HepG2 (cell line): ENCODE results near the gene NFE2L3. TPM values are rescaled to one million over a fixed set of nuclear protein-coding genes. Genes with fewer than 3 reads are reported as not detected.
"Not testable (repeated sequence)": the region's sequence is repeated elsewhere in the genome, so short reads cannot be mapped to it uniquely, and the experiment has no call there.

ENCODE experiments used
- ATAC-seq: fragments of 200-7000 bp; cut with Tn5 transposase; 3 replicates; pipeline ENCODE4 v1.9.1; 2020; ENCODE audit warnings: mild to moderate bottlenecking, moderate library complexity
- BruUV-seq: library from RNA; stranded (reverse); fragments of 400-500 nt; replicated peaks from 2 replicates; lab custom pipeline; 2021; lab: Mats Ljungman, UMichigan
- CTCF ChIA-PET: fragments of 300-600 bp; formaldehyde crosslinking; extraction: SDS; loops from one replicate; lab custom pipeline; 2021; ENCODE audit warnings: low total read pairs, inconsistent platforms, low intra/inter-chr PET ratio; lab: Yijun Ruan, JAX
- POLR2A ChIA-PET: fragments of 350-600 bp; sonication (Branson Sonifier 250); formaldehyde crosslinking; loops from one replicate; lab custom pipeline; 2020; ENCODE audit warnings: antibody characterized with exemption, inconsistent platforms; lab: Yijun Ruan, JAX
- DNase-seq: peaks from one replicate; pipeline ENCODE4 v3.0.0-alpha.2; 2015; ENCODE audit warnings: low spot score
- FAIRE-seq: peaks from 3 replicates; lab custom pipeline; 2011; peaks lifted over from hg19 to GRCh38; lab: Jason Lieb, UNC
- H2AFZ ChIP-seq: one replicate; pipeline ENCODE4 v1.6.1; 2011; ENCODE audit warnings: low read length, inconsistent platforms
- H3K27ac ChIP-seq: fragments of 300-600 bp; 3 replicates; pipeline ENCODE4 v1.8.0; 2011; ENCODE audit warnings: mixed run types, mild to moderate bottlenecking, mixed read lengths, low read length, inconsistent platforms; ENCODE audit not compliant: insufficient read depth; ENCODE audit errors: extremely low read length
- H3K27me3 ChIP-seq, 2 experiments: fragments of 200-600 bp in 1 of 2; 2 replicates in 1 of 2; 3 replicates in 1 of 2; pipeline versions ENCODE4 v1.6.0 to v1.8.0; 2011; ENCODE audit warnings: low read length in 2 of 2, mild to moderate bottlenecking in 2 of 2, moderate library complexity in 2 of 2, inconsistent platforms in 1 of 2; ENCODE audit not compliant: insufficient read depth in 2 of 2, control insufficient read depth in 1 of 2
- H3K36me3 ChIP-seq, 2 experiments: fragments of 200-600 bp in 1 of 2; replicated peaks in 1 of 2; 2 replicates in 1 of 2; 3 replicates in 1 of 2; pipeline versions ENCODE4 v1.5.1 to v1.8.0; 2011; ENCODE audit warnings: low read length in 2 of 2, inconsistent platforms in 1 of 2; ENCODE audit not compliant: insufficient read depth in 2 of 2, control insufficient read depth in 1 of 2
- H3K4me1 ChIP-seq: 2 replicates; pipeline ENCODE4 v1.5.1; 2012; ENCODE audit warnings: low read length, inconsistent platforms; ENCODE audit not compliant: insufficient read depth
- H3K4me2 ChIP-seq: 2 replicates; pipeline ENCODE4 v1.6.0; 2011; ENCODE audit warnings: low read depth, low read length, inconsistent platforms
- H3K4me3 ChIP-seq, 3 experiments: fragments of 200-600 bp in 1 of 3; sonication (generic), shearing (Covaris generic) in 1 of 3; replicated peaks in 1 of 3; 2 replicates each; pipeline ENCODE4 v1.5.1; 2011 to 2016; ENCODE audit warnings: low read length in 3 of 3, inconsistent platforms in 2 of 3, low read depth in 2 of 3, mild to moderate bottlenecking in 2 of 3, control low read depth in 1 of 3, mixed read lengths in 1 of 3; ENCODE audit not compliant: insufficient read depth in 1 of 3
- H3K79me2 ChIP-seq: one replicate; pipeline ENCODE4 v1.6.1; 2011; ENCODE audit warnings: low read length, inconsistent platforms; ENCODE audit not compliant: insufficient read depth
- H3K9ac ChIP-seq: 2 replicates; pipeline ENCODE4 v1.6.0; 2011; ENCODE audit warnings: mild to moderate bottlenecking, low read depth, low read length, inconsistent platforms; ENCODE audit not compliant: insufficient read depth
- H3K9me3 ChIP-seq: 2 replicates; pipeline ENCODE4 v1.5.1; 2012; ENCODE audit warnings: mild to moderate bottlenecking, low read length
- H4K20me1 ChIP-seq: 2 replicates; pipeline ENCODE4 v1.6.0; 2011; ENCODE audit warnings: inconsistent platforms, mild to moderate bottlenecking, low read length, moderate library complexity; ENCODE audit not compliant: insufficient read depth
- RARA ChIP-seq: IDR thresholded peaks from 2 replicates; pipeline ENCODE4 v1.6.1; 2016; ENCODE audit warnings: missing genetic modification reagents, missing compliant biosample characterization
- ZNF598 ChIP-seq: sonication (generic); formaldehyde crosslinking; IDR thresholded peaks from 2 replicates; pipeline ENCODE4 v1.5.1; 2020; ENCODE audit warnings: mild to moderate bottlenecking, missing genetic modification reagents, borderline replicate concordance
- WGBS: methylation state at CpG from one replicate; pipeline ENCODE4 v1.1.6; 2017; ENCODE audit warnings: low lambda C conversion rate; 5-methylcytosine and 5-hydroxymethylcytosine counted together
- in situ Hi-C: cut with HindIII; loops from 2 replicates; pipeline ENCODE4 v1.10.0; 2017; ENCODE audit warnings: low pct_unique_long_range_greater_than_20kb; ENCODE audit not compliant: extremely low pct_ligation_motif_present
- intact Hi-C: fragments of 100-400 bp; cut with micrococcal nuclease; formaldehyde crosslinking; loops from one replicate; pipeline ENCODE4 v1.10.0; 2022; ENCODE audit not compliant: unreplicated experiment
- polyA plus RNA-seq, 8 experiments: library from polyadenylated mRNA; depleted of rRNA in 3 of 8; stranded (reverse) in 7 of 8; unstranded in 1 of 8; fragments of >200 nt; fragmentation: Illumina TruSeq in 4 of 8; extraction: Trizol in 4 of 8; gene quantifications; 2 replicates each; pipeline versions ENCODE4 v1.2.1 to v1.2.3, GENCODE V29; 2011 to 2016; ENCODE audit warnings: low read depth in 4 of 8, missing spikeins in 1 of 8, mixed read lengths in 1 of 8; ENCODE audit not compliant: insufficient read depth in 1 of 8
- total RNA-seq, 5 experiments: library from RNA; depleted of rRNA; stranded (reverse); fragments of >200 nt; fragmentation: Illumina TruSeq; extraction: Trizol; gene quantifications; 2 replicates each; pipeline ENCODE4 v1.2.3, GENCODE V29; 2016; ENCODE audit warnings: low read depth in 1 of 5
- TF ChIP-seq, protein P1 (sequence below): sonication (generic); formaldehyde crosslinking; IDR thresholded peaks from 2 replicates; pipeline ENCODE4 v1.4.0; 2020; ENCODE audit warnings: mild to moderate bottlenecking, missing genetic modification reagents

NFE2L3 gene
- total and polyA plus RNA-seq, 2 of the 13 experiments (the other 11 are each of a cell fraction or from before 2014, with no cell fraction given), result 11.4 to 19.4 TPM

DNA sequence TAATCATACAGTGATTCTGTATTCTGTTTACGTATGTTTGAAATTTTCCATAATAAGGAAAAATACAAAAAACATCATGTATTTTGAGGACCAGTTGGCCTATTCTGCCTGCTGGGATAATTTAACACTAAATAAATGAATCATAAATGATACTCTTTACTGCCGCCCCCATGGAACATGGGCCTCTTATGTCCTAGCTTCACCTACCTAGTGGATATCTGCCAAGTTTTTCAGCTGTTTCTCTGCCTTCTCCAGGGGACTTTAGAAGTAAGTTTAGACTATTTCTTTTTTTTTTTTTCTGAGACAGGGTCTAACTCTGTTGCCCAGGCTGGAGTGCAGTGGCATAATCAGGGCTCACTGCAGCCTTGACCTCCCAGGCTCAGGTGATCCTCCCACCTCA, 10.4 kb downstream of the NFE2L3 start:
- Histone ChIP-seq H3K4me1 (peaks cover 28% of the 10 kb centered on the region), H3K36me3 (no peaks in the 10 kb centered on the region), H3K9me3 (no peaks in the 10 kb centered on the region), H2AFZ (no peak overlapping the region), H3K79me2 (peaks cover 8% of the 10 kb centered on the region), H3K4me3 (no peak overlapping the region), H3K27ac (no peak overlapping the region), H4K20me1 (no peaks in the 10 kb centered on the region), H3K27me3 (no peaks in the 10 kb centered on the region), H3K9ac (no peak overlapping the region), H3K4me2 (no peak overlapping the region)
- ATAC-seq (no peak), DNase-seq (no peak), FAIRE-seq (no peak)
- 99% methylated on average over 2 of the region's 2 CpGs for WGBS
- ChIA-PET CTCF (no interaction called here), POLR2A (interaction anchor here (2.2 to 2.7 kb wide), 2 partner anchors 10 to 26 kb away, joined by 8 to 10 read pairs; partner anchors contain the start of gene NFE2L3)
- in situ Hi-C loops, result no loop called here
- BruUV-seq, result no TSS peak
- TF ChIP-seq, protein P1, sequence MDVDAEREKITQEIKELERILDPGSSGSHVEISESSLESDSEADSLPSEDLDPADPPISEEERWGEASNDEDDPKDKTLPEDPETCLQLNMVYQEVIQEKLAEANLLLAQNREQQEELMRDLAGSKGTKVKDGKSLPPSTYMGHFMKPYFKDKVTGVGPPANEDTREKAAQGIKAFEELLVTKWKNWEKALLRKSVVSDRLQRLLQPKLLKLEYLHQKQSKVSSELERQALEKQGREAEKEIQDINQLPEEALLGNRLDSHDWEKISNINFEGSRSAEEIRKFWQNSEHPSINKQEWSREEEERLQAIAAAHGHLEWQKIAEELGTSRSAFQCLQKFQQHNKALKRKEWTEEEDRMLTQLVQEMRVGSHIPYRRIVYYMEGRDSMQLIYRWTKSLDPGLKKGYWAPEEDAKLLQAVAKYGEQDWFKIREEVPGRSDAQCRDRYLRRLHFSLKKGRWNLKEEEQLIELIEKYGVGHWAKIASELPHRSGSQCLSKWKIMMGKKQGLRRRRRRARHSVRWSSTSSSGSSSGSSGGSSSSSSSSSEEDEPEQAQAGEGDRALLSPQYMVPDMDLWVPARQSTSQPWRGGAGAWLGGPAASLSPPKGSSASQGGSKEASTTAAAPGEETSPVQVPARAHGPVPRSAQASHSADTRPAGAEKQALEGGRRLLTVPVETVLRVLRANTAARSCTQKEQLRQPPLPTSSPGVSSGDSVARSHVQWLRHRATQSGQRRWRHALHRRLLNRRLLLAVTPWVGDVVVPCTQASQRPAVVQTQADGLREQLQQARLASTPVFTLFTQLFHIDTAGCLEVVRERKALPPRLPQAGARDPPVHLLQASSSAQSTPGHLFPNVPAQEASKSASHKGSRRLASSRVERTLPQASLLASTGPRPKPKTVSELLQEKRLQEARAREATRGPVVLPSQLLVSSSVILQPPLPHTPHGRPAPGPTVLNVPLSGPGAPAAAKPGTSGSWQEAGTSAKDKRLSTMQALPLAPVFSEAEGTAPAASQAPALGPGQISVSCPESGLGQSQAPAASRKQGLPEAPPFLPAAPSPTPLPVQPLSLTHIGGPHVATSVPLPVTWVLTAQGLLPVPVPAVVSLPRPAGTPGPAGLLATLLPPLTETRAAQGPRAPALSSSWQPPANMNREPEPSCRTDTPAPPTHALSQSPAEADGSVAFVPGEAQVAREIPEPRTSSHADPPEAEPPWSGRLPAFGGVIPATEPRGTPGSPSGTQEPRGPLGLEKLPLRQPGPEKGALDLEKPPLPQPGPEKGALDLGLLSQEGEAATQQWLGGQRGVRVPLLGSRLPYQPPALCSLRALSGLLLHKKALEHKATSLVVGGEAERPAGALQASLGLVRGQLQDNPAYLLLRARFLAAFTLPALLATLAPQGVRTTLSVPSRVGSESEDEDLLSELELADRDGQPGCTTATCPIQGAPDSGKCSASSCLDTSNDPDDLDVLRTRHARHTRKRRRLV (CRISPR knock-in tag), result no peak
- TF ChIP-seq ZNF598 (CRISPR knock-in tag), result no peak
- no peak for TF ChIP-seq RARA
- intact Hi-C loops, result no loop called here

DNA sequence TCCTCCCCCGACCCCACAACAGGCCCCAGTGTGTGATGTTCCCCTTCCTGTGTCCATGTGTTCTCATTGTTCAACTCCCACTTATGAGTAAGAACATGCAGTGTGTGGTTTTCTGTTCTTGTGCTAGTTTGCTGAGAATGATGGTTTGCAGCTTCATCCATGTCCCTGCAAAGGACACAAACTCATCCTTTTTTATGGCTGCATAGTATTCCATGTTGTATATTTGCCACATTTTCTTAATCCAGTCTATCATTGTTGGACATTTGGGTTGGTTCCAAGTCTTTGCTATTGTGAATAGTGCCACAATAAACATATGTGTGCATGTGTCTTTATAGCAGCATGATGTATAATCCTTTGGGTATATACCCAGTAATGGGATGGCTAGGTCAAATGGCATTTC, 11.8 kb downstream of the NFE2L3 start:
- H3K36me3 ChIP-seq, H3K4me3 ChIP-seq, CTCF ChIA-PET, H3K9me3 ChIP-seq, H4K20me1 ChIP-seq, H3K27ac ChIP-seq, H2AFZ ChIP-seq, H3K27me3 ChIP-seq, H3K9ac ChIP-seq, FAIRE-seq, intact Hi-C loops, H3K4me2 ChIP-seq, in situ Hi-C loops, H3K79me2 ChIP-seq, ATAC-seq, BruUV-seq, DNase-seq, POLR2A ChIA-PET: not testable (repeated sequence)
- peaks cover 18% of the 10 kb centered on the region for H3K4me1 ChIP-seq
- 76% methylated on average over 1 of the region's 1 CpG for WGBS
